Activated naive CD4-positive, alpha-beta T cell treated with anti-CD3 and anti-CD28 coated beads, Interleukin-2, amount 10 ng/mL, durations not matched to agents 7 days and 5 days (primary cell): Measurements from ENCODE around the gene FGF14.

ENCODE experiments used
- CTCF ChIA-PET: fragments of 350-600 bp; sonication (Branson Sonifier 250); formaldehyde crosslinking; loops from one replicate; lab custom pipeline; 2021; ENCODE audit warnings: antibody characterized with exemption; lab: Charles Lee
- DNase-seq: peaks from one replicate; pipeline ENCODE4 v3.0.0-alpha.2; 2020
- H3K27ac Mint-ChIP-seq: one replicate; pipeline ENCODE4 v1.8.0; 2021; ENCODE audit warnings: mild to moderate bottlenecking, moderate library complexity, mixed read lengths
- H3K27me3 Mint-ChIP-seq: one replicate; pipeline ENCODE4 v1.8.0; 2021; ENCODE audit warnings: mild to moderate bottlenecking, mixed read lengths
- H3K36me3 Mint-ChIP-seq: one replicate; pipeline ENCODE4 v1.8.0; 2021; ENCODE audit warnings: mixed read lengths
- H3K4me1 Mint-ChIP-seq: one replicate; pipeline ENCODE4 v1.8.0; 2021; ENCODE audit warnings: mixed read lengths
- H3K4me3 Mint-ChIP-seq: one replicate; pipeline ENCODE4 v1.8.0; 2021; ENCODE audit warnings: mild to moderate bottlenecking, moderate library complexity, mixed read lengths
- H3K9me3 Mint-ChIP-seq: one replicate; pipeline ENCODE4 v1.8.0; 2021; ENCODE audit warnings: mixed read lengths

Gene FGF14

DNA sequence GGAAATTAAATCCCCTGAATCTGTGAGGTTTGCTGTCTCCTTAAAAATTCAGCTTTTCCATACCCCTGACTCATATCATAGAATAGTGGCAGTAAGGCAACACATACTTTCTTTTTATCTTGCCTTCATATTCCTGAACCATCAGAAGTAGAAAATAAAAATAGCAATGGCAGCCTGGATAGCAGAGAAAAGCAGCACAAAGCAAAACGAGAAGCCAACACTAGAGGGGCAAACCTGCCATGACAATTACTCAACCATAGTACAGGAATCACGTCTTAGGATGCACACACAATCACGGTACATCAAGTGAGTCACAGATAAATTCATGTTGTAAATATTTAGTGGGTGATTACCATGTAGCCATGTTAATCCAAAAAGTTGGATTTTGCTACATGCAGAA lies 606.4 kb downstream of the FGF14 start:
- DNase-seq = no peak
- no peaks in the 10 kb centered on the region for H3K9me3 Mint-ChIP-seq
- H3K4me3 Mint-ChIP-seq = no peak overlapping the region
- no peaks in the 10 kb centered on the region for H3K27me3 Mint-ChIP-seq
- CTCF ChIA-PET = no interaction called here
- no peaks in the 10 kb centered on the region for H3K4me1 Mint-ChIP-seq
- H3K27ac Mint-ChIP-seq = no peak overlapping the region
- H3K36me3 Mint-ChIP-seq = no peaks in the 10 kb centered on the region

DNA sequence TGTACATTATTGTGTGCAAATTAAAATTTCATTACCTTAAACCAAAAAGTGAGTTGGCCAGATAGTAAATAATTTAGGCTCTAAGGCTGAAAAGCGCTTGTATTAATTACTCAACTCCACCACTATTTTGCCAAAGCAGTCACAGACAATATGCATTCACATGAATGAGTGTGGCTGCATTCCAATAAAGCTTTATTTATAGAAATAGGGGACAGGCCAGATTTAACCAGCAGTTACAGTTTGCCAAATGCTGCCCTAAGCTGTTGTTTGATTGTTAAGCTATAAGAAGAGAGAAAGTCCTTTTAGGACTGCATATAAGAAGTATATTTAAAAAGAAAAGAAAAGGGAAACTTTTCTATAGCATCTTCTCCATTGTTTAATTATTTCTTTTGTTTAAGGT lies 606.8 kb downstream of the FGF14 start:
- Mint-ChIP-seq H3K4me1 (no peaks in the 10 kb centered on the region), H3K27me3 (no peaks in the 10 kb centered on the region), H3K36me3 (no peaks in the 10 kb centered on the region), H3K4me3 (no peak overlapping the region), H3K27ac (no peak overlapping the region), H3K9me3 (no peaks in the 10 kb centered on the region)
- no peak for DNase-seq
- CTCF ChIA-PET = no interaction called here

DNA sequence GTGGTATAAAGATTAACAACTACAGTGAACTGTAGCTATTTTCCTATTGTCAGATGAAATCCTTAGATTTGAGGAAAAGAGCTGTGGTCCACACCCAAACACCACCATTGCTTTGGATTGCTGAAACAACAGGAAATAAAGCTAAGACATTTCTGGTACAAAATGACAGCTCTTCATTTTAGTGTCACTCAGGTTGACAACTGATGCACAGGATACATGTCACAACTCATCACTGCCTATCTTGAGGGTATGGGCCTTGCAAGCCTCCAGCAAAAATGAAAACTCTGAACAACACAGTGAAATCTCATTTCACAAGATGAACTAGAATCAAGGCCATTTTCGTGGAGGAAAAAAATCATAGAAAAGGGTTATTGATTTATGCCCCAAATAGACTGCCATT lies 609.7 kb downstream of the FGF14 start:
- Mint-ChIP-seq H3K27ac (no peak overlapping the region), H3K4me1 (no peaks in the 10 kb centered on the region), H3K9me3 (no peaks in the 10 kb centered on the region), H3K4me3 (no peak overlapping the region), H3K27me3 (no peaks in the 10 kb centered on the region), H3K36me3 (no peaks in the 10 kb centered on the region)
- no peak for DNase-seq
- CTCF ChIA-PET = no interaction called here

DNA sequence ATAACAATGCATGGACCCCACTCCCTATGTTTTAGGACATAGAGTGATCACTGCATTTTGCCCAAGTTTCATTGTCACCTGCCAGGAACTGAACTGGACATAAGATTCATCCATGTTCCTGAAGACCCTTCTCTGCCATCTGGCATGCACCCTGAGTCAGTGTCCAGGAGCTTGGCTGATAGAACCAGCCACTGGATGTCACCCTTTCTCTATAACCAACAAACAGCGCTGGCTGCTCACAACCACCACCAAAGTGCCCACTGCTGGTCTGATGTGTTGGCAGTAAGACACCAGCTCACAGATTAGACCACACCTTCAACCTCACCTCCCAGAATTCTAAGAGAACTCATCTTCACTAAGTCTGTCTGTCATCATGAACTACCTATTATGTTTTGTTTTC lies 616.0 kb downstream of the FGF14 start:
- no peak for DNase-seq
- CTCF ChIA-PET = no interaction called here
- no peaks in the 10 kb centered on the region for H3K9me3 Mint-ChIP-seq
- H3K36me3 Mint-ChIP-seq = no peaks in the 10 kb centered on the region
- H3K4me1 Mint-ChIP-seq = no peaks in the 10 kb centered on the region
- no peak overlapping the region for H3K4me3 Mint-ChIP-seq
- no peak overlapping the region for H3K27ac Mint-ChIP-seq
- no peaks in the 10 kb centered on the region for H3K27me3 Mint-ChIP-seq

DNA sequence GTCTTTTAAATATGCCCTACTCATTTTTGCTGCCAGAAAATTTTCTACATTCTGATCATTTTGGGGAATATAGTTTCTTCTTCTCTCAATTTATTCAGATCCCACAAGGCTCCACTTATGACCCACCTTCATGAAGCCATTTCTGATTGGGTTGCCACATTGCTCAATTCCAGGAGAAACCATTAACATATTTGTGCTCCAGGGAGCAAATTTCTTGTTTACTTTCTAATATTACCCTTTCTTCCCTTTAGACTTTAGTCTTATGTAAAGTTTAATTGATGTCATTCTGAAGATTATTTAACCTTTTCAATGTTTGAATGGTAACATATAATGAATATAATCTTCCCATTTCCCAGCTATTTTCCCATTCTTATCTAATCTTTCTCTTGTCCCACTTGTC lies 617.5 kb downstream of the FGF14 start:
- H3K4me3 Mint-ChIP-seq = no peak overlapping the region
- no peaks in the 10 kb centered on the region for H3K27me3 Mint-ChIP-seq
- H3K36me3 Mint-ChIP-seq = no peaks in the 10 kb centered on the region
- no peaks in the 10 kb centered on the region for H3K9me3 Mint-ChIP-seq
- CTCF ChIA-PET = no interaction called here
- DNase-seq = no peak
- no peak overlapping the region for H3K27ac Mint-ChIP-seq
- no peaks in the 10 kb centered on the region for H3K4me1 Mint-ChIP-seq

DNA sequence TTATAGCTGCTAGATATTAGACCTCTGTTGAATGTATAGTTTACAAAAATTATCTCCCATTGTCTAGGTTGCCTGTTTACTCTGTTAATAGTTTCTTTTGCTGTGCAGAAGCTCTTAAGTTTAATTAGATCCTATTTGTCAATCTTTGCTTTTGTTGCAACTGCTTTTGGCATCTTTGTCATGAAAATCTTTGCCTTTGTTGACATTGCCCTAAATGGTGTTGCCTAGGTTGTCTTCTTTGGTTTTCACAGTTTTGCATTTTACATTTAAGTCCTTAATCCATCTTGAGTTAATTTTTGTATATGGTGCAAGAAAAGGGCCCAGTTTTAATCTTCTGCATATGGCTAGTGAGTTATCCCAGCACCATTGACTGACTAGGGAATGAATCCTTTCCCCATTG lies 618.3 kb downstream of the FGF14 start:
- CTCF ChIA-PET = no interaction called here
- Mint-ChIP-seq H3K27ac (no peak overlapping the region), H3K4me3 (no peak overlapping the region), H3K9me3 (no peaks in the 10 kb centered on the region), H3K4me1 (no peaks in the 10 kb centered on the region), H3K27me3 (no peaks in the 10 kb centered on the region), H3K36me3 (no peaks in the 10 kb centered on the region)
- DNase-seq = no peak

DNA sequence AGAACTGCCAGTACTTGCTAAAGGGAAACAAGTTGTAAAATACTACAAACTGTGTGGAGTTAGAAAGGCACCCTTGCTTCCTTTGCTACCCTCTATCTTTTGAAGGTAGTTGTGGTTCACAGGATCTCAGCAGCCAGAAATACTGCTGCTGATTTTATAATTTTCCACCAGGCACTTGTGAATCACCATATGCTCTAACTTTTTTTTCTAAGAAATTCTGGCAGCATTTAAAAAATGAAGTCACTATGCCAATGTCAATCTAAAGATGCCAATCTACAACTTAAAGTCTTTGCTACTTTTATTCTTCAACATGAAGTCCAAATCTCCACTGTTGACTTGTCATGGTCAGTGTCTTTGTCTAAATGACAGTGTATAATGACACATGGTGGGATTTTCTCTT lies 621.6 kb downstream of the FGF14 start:
- Mint-ChIP-seq H3K27ac (no peak overlapping the region), H3K27me3 (no peaks in the 10 kb centered on the region), H3K4me3 (no peak overlapping the region), H3K4me1 (no peaks in the 10 kb centered on the region), H3K9me3 (no peaks in the 10 kb centered on the region), H3K36me3 (no peaks in the 10 kb centered on the region)
- CTCF ChIA-PET = no interaction called here
- DNase-seq = no peak

DNA sequence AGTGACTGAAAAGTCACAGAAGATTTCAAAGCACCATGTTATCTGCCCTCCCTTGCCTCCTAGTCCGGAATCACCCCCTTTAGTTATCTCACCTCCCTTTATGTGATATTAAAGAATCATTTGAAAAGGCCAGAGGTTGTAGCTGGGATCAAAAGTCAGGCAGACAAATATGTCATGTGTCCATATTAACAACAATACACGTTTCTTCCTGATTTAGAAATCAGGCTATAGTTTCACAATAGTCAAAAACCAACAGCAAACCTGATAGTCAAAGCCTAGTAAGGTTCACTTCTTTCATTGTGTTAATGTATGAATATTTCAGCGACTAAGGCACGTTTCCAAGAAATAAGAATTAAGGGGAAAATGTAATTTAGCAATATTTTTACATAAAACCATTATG lies 622.7 kb downstream of the FGF14 start:
- no peaks in the 10 kb centered on the region for H3K4me1 Mint-ChIP-seq
- H3K36me3 Mint-ChIP-seq = no peaks in the 10 kb centered on the region
- no peak overlapping the region for H3K27ac Mint-ChIP-seq
- CTCF ChIA-PET = no interaction called here
- H3K4me3 Mint-ChIP-seq = no peak overlapping the region
- no peaks in the 10 kb centered on the region for H3K27me3 Mint-ChIP-seq
- H3K9me3 Mint-ChIP-seq = no peaks in the 10 kb centered on the region
- DNase-seq = no peak

DNA sequence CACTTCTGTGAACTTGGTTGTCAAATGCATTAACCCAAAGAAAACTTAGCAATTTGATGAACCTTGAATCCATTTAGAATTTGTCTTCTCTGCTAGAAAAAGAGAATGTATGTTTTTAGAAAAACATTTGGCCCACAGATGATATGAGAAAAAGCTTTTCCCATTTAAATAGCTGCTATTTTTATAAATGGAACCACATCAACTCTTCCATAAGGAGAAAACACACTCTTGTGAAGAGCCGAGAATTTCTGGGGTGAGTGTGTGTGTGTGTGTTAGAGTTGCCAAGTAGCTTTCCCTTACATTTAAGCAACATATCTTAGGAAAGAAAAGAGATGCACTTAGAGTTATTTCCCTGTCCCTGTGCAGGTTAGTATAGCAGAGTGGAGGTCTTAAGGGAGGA lies 626.6 kb downstream of the FGF14 start:
- no peaks in the 10 kb centered on the region for H3K4me1 Mint-ChIP-seq
- H3K9me3 Mint-ChIP-seq = no peaks in the 10 kb centered on the region
- no peaks in the 10 kb centered on the region for H3K36me3 Mint-ChIP-seq
- no peaks in the 10 kb centered on the region for H3K27me3 Mint-ChIP-seq
- CTCF ChIA-PET = no interaction called here
- H3K27ac Mint-ChIP-seq = no peak overlapping the region
- DNase-seq = no peak
- no peak overlapping the region for H3K4me3 Mint-ChIP-seq

DNA sequence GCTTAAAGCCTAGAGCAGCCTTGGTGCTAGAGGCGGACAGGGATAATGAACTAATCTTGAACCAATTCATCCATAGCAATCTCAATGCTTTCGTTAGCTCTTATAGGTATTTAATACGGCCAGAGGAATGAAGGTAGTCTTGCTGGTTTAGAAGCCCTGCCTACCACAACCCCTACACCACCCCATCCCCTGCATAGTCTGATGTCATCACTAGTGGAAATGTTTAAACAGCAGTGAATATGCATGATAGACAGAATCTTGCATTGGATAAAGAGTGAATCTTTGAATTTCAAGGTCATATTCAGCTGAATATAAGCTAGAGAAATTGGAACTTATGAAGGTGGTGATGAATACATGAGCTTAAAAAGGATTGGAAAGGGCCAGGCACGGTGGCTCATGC lies 627.5 kb downstream of the FGF14 start:
- Mint-ChIP-seq H3K27me3 (no peaks in the 10 kb centered on the region), H3K4me3 (no peak overlapping the region), H3K36me3 (no peaks in the 10 kb centered on the region), H3K9me3 (no peaks in the 10 kb centered on the region), H3K27ac (no peak overlapping the region), H3K4me1 (no peaks in the 10 kb centered on the region)
- no peak for DNase-seq
- CTCF ChIA-PET = no interaction called here

DNA sequence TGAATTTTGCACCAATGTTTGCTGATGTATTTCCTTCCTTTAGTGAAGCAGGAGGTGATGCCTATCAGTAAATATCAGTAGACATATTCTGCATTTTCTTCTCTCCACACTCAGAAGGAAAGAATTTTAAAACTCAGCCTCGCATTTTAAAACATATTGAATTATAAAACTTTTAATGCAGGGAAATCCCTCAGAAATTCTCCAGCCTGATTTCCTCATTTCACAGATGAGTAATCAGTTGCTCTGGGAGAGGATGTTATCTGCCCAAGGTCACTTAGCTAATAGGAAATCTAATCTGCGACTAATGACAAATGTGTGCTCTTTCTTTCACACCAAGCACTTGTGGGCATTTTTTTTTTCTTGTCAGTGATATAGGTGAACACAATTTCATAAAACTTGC lies 628.8 kb downstream of the FGF14 start:
- no peak for DNase-seq
- no peak overlapping the region for H3K27ac Mint-ChIP-seq
- no peak overlapping the region for H3K4me3 Mint-ChIP-seq
- no peaks in the 10 kb centered on the region for H3K4me1 Mint-ChIP-seq
- CTCF ChIA-PET = no interaction called here
- no peaks in the 10 kb centered on the region for H3K27me3 Mint-ChIP-seq
- no peaks in the 10 kb centered on the region for H3K36me3 Mint-ChIP-seq
- no peaks in the 10 kb centered on the region for H3K9me3 Mint-ChIP-seq

DNA sequence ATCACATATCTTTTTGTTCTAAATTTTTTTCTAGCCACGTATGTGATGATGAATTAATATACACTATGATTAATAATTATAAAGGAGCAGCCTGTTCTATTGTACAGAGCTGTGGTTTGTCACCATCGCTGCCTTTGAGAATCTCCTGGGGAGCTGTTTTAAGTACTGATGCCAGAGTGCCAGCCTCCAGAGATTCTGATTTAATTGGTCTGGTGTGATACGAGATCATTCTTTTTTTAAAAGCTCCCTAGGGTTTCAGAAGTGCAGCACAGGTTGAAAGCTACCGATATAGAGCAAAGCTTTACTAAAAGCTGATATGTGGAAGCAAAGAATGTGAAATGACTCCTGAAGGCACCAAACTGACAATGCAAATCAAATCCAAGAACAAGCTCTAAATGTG lies 634.7 kb downstream of the FGF14 start:
- no peaks in the 10 kb centered on the region for H3K4me1 Mint-ChIP-seq
- no peaks in the 10 kb centered on the region for H3K9me3 Mint-ChIP-seq
- H3K27ac Mint-ChIP-seq = no peak overlapping the region
- CTCF ChIA-PET = no interaction called here
- no peak overlapping the region for H3K4me3 Mint-ChIP-seq
- H3K27me3 Mint-ChIP-seq = no peaks in the 10 kb centered on the region
- H3K36me3 Mint-ChIP-seq = no peaks in the 10 kb centered on the region
- DNase-seq = no peak

DNA sequence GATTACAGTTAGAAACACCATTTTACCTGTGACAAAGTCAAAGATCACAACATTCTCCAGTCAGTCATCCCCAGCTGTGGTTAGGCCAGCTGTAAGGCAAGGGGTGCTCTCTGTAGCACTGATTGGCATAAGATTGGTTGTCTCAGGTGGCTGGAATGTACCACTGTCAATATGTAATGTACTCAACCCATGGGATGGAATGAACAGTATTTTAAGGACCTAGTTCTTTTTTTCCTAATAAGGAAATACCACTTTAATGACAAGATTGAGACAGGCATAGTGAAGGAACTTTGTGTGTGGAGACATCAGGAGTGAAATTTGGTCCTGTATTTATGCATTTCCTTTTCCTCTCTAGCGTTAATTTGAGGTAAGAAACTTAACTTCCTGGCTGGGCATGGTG lies 638.7 kb downstream of the FGF14 start:
- no peak overlapping the region for H3K4me3 Mint-ChIP-seq
- CTCF ChIA-PET = no interaction called here
- H3K27ac Mint-ChIP-seq = no peak overlapping the region
- DNase-seq = no peak
- H3K4me1 Mint-ChIP-seq = no peaks in the 10 kb centered on the region
- no peaks in the 10 kb centered on the region for H3K9me3 Mint-ChIP-seq
- no peaks in the 10 kb centered on the region for H3K27me3 Mint-ChIP-seq
- H3K36me3 Mint-ChIP-seq = no peaks in the 10 kb centered on the region

DNA sequence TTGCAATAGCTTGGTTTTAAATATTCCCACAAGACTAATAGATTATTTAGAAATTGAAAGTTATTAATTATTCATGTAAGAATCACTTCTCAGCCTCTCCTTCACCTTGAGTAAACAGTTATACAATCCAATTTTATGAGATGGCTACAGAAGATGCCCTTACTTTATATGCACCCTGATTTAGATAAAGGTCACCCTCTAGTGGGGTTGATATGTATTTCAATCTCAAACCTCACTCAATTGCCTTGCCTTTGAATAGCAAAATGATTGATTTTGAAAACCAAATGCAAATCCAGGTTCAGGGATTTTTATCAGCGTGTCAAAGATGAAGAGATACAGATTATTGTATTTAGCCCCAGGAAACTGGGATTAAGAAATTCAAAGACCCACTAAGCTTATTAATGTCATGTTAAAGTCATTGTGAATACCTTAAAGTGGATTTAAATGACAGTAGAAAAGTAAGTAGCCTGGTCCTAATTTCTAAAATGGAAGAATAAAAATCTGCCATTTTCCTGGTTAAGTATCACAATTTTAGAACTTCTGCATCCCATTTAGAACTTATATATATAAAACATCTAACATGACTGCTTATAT lies 644.3 kb downstream of the FGF14 start:
- CTCF ChIA-PET = interaction anchor here (0.9 to 2.1 kb wide), 2 partner anchors 197 to 613 kb away, joined by 3 to 13 read pairs; no protein-coding TSS in a partner anchor
- H3K4me3 Mint-ChIP-seq = no peak overlapping the region
- no peak overlapping the region for H3K27ac Mint-ChIP-seq
- H3K9me3 Mint-ChIP-seq = no peaks in the 10 kb centered on the region
- no peaks in the 10 kb centered on the region for H3K4me1 Mint-ChIP-seq
- no peaks in the 10 kb centered on the region for H3K27me3 Mint-ChIP-seq
- no peaks in the 10 kb centered on the region for H3K36me3 Mint-ChIP-seq
- DNase-seq = no peak

DNA sequence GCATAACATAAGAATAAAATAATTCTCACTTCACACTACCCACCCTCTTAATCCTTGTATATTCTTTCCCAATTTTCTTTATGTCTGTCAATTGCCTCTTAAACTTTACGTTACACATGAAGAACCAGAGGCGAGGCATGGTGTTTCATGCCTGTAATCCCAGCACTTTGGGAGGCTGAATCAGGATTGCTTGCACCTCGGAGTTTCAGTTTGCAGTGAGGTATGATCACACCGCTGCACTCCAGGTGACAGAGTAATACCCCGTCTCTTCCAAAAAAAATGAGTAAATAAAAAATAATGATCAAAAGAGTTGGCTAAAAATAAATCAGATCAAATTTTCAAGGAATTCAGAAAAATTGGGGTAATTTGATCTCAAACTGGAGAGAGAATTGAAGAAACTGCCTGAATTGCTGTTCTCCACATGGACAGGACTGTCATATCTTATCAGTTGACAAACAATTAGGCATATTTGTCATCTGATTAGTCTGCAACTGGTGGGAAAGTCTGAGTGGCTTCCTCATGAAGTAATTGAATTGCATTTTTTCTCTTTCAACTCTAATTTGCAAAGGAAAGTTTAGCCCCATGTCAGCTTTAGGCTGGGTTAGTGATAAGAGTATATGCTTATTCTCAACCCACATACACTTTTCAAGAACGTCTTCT lies 646.5 kb downstream of the FGF14 start:
- Mint-ChIP-seq H3K36me3 (no peaks in the 10 kb centered on the region), H3K27ac (no peak overlapping the region), H3K9me3 (no peaks in the 10 kb centered on the region), H3K4me1 (no peaks in the 10 kb centered on the region), H3K27me3 (no peaks in the 10 kb centered on the region), H3K4me3 (no peak overlapping the region)
- CTCF ChIA-PET = no interaction called here
- no peak for DNase-seq
